NOMO-1 (cell line): ENCODE data around the gene MNT.

ENCODE experiments used
- DNase-seq, 2 experiments: peaks; one replicate each; lab custom pipeline; 2025; ENCODE audit not compliant: unreplicated experiment in 2 of 2; lab: John Stamatoyannopoulos, UW

The MNT gene

GRCh38 chr17:2383628-2384167 lies 17.2 kb downstream of the MNT start:
- no peak for DNase-seq

DNA sequence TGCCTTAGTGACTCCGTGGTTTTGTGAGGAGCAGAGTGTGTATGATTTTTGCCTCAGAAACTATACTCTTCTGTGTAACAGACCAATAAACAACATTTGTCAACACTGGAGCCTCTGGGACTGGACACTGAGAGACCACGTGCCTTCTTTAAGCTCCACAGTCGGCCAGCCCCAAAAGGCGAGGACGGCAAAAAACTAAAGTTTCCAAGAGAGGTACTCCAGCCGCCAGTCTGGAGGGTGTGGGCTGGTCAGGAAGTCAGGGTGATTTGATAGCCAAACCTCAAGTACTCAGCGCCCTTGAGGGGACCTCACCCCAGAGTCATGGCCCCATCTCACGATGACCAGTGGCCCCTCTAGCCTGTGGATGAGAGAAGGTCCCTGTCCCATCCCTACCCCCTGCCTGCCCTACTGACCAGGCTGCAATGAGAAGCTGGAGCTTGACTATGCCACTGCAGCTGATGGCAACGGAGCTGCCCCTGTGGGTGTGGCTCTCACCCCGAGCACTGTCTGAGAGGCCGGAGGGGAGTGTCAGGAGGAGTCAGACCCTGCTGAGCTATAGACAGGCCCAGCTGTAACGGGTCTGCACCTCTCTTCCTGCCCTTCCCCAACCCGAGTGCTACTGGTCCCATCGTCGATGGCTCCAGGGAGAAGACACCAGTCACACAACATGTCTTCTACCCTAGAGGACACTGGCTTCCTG lies 19.8 kb downstream of the MNT start:
- DNase-seq, result no peak

GRCh38 chr17:2380226-2380922 lies 20.5 kb downstream of the MNT start:
- no peak for DNase-seq

DNA sequence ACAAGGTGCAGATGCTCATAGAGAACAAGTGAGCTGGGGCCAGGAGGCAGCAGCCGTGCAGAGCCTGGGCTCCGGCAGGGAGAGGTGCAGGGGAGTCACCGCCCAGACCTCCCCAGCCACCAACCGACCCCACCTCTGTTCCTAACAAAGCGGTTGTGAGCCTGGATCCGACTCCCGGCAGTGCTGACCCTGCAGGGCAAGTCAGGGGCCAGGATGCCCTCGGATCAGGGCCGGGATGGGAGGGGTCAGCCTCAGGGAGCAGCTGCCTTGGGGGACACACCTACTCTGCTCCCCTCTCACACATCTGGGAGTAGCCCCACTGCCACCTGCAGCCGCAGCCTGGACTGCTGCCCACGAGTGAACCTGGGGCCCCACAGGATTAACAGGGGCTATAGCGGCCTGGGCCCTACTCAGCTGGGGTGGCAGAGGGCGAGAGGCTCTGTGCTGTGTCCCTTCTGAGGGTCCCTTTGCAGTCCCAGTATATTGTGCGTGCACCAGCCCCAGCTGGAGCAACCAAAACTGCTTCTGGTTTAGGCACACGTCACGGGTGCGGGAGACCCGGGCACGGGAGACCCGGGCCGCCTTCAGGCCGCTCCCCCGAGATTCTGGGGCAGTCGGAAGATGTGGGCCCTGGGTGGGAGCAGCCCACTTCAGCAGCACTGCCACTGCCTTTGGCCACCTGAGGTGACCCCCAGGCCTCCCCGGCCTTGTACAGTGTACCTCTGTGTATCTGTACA lies 21.2 kb downstream of the MNT start:
- no peak for DNase-seq

- no peak for DNase-seq
Measured at GRCh38 chr17:2378905-2379304, 22.0 kb downstream of the MNT start.

- no peak for DNase-seq
Measured at GRCh38 chr17:2377659-2378058, 23.2 kb downstream of the MNT start.

DNA sequence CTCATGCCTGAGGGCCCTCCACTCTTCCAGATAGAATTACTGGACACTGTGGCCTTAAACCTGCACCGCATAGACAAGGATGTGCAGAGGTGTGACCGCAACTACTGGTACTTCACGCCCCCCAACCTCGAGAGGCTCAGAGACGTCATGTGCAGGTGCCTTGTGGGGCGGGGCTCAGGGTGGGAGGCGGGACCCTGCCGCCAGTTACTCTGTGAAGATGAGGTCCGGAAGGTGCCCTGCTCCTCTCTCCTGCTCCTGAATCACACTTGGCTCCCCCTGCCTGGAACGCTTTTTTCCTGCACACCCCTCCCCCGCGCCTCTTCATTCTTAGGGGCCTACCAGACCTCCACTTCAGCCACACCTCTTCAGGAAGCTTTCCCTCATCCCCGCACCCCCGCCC lies 24.8 kb downstream of the MNT start:
- DNase-seq, result no peak

- DNase-seq, result no peak
Measured at GRCh38 chr17:2375406-2375805, 25.5 kb downstream of the MNT start.

- no peak for DNase-seq
Measured at GRCh38 chr17:2374549-2375285, 26.1 kb downstream of the MNT start.

- DNase-seq, result no peak
Measured at GRCh38 chr17:2373179-2373578, 27.7 kb downstream of the MNT start.

DNA sequence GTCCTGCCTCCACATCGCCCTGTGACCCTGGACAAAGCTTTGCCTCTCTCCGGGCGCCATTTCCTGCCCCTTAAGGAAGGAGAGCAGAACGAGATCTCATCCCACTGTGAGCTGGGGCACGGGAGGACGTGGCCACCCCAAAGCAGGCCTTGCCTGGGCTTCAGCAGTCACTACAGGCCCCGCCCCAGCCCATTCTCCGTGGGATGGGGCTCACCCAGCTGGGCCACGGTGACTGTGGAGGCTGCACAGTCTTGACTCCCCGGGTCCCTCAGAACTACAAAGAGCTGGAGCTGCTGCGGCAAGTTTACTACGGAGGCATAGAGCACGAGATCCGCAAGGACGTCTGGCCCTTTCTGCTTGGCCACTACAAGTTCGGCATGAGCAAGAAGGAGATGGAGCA lies 28.2 kb downstream of the MNT start:
- no peak for DNase-seq

GRCh38 chr17:2372180-2372579 lies 28.7 kb downstream of the MNT start:
- no peak for DNase-seq

- DNase-seq, result no peak
Measured at GRCh38 chr17:2371183-2372130, 29.4 kb downstream of the MNT start.

DNA sequence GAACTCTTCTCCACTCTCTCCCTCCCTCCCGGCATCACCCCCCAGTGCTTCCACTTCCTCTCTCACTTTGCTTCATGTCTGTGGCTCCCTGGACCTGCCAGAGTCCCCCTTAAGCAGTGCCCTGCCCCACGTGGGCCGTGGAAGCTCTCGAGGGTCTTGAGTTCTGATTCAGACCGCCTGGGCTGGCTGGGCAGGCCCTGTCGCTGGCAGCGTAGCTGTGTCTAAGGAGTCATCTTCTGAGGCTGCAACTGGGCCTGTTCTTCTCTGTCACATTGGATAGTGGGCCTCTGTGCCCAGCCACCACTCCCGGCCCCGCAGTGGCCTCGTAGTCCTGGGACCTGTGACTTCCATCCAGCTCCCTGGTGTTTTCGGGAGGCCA lies 30.7 kb downstream of the MNT start:
- no peak for DNase-seq

DNA sequence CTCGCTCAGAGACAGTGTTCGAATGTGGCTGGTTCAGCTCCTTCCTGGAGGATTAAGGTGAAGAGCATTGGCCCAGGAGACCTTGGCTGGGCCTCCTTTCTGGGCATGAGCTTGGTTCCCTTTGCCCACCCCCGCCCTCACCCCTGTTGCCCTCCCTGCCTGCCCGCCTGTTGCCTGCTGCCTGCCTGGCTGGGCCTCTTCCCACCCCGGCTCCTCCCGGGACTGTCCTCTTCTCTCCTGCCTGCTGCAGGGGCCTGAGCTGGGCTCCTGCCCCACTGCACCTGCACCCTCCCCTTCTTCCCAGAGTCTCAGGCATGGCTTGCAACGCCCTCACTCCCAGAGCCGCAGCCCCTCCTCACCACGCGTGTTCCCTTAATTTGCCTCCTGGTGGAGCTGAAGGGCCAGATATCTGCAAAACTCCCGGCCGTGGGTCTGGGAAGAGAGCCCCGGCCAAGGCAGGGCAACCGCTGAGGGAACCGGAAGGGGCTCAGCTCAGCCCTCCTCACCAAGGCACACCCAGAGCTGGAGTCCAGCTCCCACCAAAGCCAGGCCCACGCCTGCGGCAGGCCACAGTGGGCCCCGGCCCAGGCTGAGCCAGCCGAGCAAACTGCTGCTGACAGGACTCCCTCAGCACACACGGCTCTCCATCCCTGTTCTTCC lies 31.2 kb downstream of the MNT start:
- no peak for DNase-seq

GRCh38 chr17:2369039-2369438 lies 31.8 kb downstream of the MNT start:
- DNase-seq, result no peak

DNA sequence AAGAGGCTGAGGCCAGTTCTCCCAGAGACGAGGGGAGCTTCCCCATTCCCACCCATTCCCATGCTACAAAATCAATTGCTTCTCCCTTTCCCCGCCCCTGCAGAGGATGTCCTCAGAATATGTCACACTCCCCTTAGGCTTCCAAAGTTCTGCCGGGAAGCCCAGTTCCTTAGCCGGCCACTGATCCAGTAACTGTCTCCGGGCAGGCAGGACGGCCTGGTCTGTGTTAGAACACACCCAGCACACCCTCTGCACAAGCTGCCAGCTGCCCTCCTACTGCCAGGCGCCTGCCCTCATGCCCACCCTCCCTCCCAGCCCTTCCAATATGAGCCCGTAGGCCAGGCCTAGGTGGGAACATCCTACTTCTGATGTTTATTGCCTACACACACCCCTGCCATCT lies 32.5 kb downstream of the MNT start:
- no peak for DNase-seq

DNA sequence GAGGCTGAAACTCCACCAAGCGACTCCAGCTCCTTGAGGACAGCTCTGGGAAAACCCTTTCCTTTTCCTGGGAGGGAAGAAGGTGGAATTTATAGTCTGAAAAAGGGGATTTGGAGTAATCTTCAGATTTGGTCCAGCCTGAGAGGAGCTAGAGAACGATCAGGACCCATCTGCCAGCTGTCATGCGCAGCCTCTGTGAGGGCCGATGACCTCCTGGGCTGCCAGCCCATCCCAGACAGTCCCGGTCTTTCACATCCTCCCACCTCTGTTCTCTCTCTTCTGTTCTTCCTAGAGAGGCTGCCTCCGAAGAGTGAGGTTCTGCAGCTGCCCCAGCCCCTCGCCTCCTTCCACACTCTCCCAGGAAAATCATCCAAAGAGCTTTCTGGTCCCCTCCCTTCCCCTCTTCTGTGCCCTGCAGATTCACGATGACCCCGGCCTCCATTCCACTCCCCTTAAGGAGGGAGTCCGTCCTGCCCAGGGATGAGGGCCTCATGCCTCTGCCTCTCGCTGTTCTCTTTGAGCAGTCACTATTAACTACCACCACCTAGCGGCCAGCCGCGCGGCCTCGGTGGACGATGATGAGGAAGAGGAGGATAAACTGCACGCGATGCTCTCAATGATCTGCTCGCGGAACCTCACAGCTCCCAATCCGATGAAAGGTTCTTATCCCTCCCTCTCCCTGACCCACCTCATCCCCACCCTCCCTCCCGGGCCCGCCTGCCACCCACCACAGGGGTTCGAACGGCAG lies 33.9 kb downstream of the MNT start:
- DNase-seq, result no peak

DNA sequence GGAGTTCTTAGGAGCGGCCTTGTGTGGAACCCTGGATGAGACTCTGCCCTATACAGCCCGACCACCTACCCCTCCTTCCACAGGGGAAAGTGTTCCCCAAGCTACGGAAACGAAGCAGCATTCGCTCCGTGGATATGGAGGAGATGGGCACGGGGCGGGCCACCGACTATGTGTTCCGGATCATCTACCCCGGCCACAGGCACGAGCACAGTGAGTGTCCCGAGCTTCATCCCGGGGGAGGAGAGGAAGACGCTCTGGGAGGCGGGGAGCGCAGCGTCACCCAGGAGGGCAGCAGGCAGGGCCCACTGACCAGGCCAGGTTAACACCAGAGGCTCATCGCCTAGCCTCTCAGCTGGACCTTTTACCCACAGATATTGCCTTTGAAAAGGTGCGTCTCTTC lies 35.7 kb downstream of the MNT start:
- no peak for DNase-seq
